Transverse colon (tissue), 4 donors: ENCODE measurements around the gene SERTAD3. TPM values are rescaled to one million over a fixed set of nuclear protein-coding genes. Genes with fewer than 3 reads are reported as not detected.
"Not testable (repeated sequence)": the region's sequence is repeated elsewhere in the genome, so short reads cannot be mapped to it uniquely, and the experiment has no call there.

Source experiments
- DNase-seq: peaks from one replicate; pipeline ENCODE4 v3.0.0-alpha.2; 2019
- H3K27ac ChIP-seq, 4 donors: fragments of 200-600 bp; sonication (generic); 2 replicates each; pipeline ENCODE4 v1.5.1; 2016 to 2018; ENCODE audit warnings: inconsistent platforms in 4 of 4
- H3K27me3 ChIP-seq: fragments of 200-600 bp; sonication (generic); 2 replicates; pipeline ENCODE4 v1.5.1; 2017; ENCODE audit warnings: inconsistent platforms
- H3K36me3 ChIP-seq, 4 donors: fragments of 200-600 bp; sonication (generic); 2 replicates each; pipeline ENCODE4 v1.5.1; 2017 to 2019; ENCODE audit warnings: inconsistent platforms in 4 of 4
- H3K4me1 ChIP-seq, 4 donors: fragments of 200-600 bp; sonication (generic); 2 replicates each; pipeline ENCODE4 v1.5.1; 2017 to 2020; ENCODE audit warnings: inconsistent platforms in 4 of 4
- H3K4me3 ChIP-seq, 4 donors: fragments of 200-600 bp; sonication (generic); 1 replicate in 1 of 4; 2 replicates in 3 of 4; pipeline versions ENCODE4 v1.5.1 to v1.6.1; 2017 to 2019; ENCODE audit warnings: inconsistent platforms in 4 of 4
- H3K9me3 ChIP-seq, 2 donors: fragments of 200-600 bp; sonication (generic); 2 replicates each; pipeline ENCODE4 v1.5.1; 2017 to 2019; ENCODE audit warnings: inconsistent platforms in 2 of 2
- CTCF ChIP-seq, 5 experiments: fragments of 200-600 bp in 3 of 5; fragments of 450-650 bp in 2 of 5; sonication (generic) in 3 of 5; IDR thresholded peaks; 1 replicate in 2 of 5; 2 replicates in 3 of 5; pipeline ENCODE4 v1.5.1; 2016 to 2017; ENCODE audit warnings: antibody characterized with exemption in 5 of 5, inconsistent platforms in 3 of 5, mild to moderate bottlenecking in 2 of 5, moderate library complexity in 1 of 5
- EP300 ChIP-seq: sonication (generic); formaldehyde crosslinking; IDR thresholded peaks from one replicate; pipeline ENCODE4 v1.6.1; 2017; ENCODE audit warnings: antibody characterized with exemption, low read depth
- POLR2A ChIP-seq: fragments of 450-650 bp; IDR thresholded peaks from one replicate; pipeline ENCODE4 v1.6.1; 2016; ENCODE audit warnings: antibody characterized with exemption, mild to moderate bottlenecking, moderate library complexity
- POLR2AphosphoS5 ChIP-seq, 3 donors: sonication (generic); formaldehyde crosslinking; IDR thresholded peaks; one replicate each; pipeline ENCODE4 v1.6.1; 2016; ENCODE audit warnings: antibody characterized with exemption in 3 of 3
- WGBS, 2 donors: methylation state at CpG; one replicate each; pipeline ENCODE4 v1.1.5; 2018; ENCODE audit warnings: low coverage in 1 of 2; 5-methylcytosine and 5-hydroxymethylcytosine counted together
- in situ Hi-C, 4 donors: fragments of 200-750 bp; cut with MboI; loops; one replicate each; pipeline versions ENCODE4 v1.15.0 to v1.15.1; 2017; ENCODE audit warnings: low sequenced_read_pairs in 3 of 4, low pct_ligation_motif_present in 1 of 4, low pct_unique_long_range_greater_than_20kb in 1 of 4
- intact Hi-C: fragments of 100-400 bp; cut with DNase I; formaldehyde crosslinking; loops from one replicate; pipeline ENCODE4 v1.15.1; 2023; ENCODE audit warnings: low total_unique reads
- total RNA-seq, 4 donors: library from RNA; depleted of rRNA; stranded (reverse); fragments of >200 nt; gene quantifications; one replicate each; pipeline ENCODE4 v1.1.0, GENCODE V29; 2016

The SERTAD3 gene
- total RNA-seq, 4 donors from 2014 or later = 14.1 to 31.0 (median 22.2) TPM

GRCh38 chr19:40465025-40465556 is 21.0 kb upstream of the SERTAD3 start:
- Histone ChIP-seq H3K9me3 (no peaks in the 10 kb centered on the region), H3K27ac (peak overlapping the region; percentile 93 to 95 (median 95)), H3K4me1 (peaks cover 15 to 33% (median 30%) of the 10 kb centered on the region in 4 donors), H3K4me3 (peak overlapping the region; percentile 48 to 80 (median 68)), H3K36me3 (no peaks in the 10 kb centered on the region), H3K27me3 (peaks cover 10% of the 10 kb centered on the region)
- WGBS, 2 donors = 13% methylated on average over 11 of the region's 11 CpGs; no CpG with 5 or more reads in 1 of the 2 donors
- DNase-seq = peak; percentile 63
- in situ Hi-C loops (no loop called here), intact Hi-C loops (no loop called here)
- no peak for TF ChIP-seq EP300
- TF ChIP-seq POLR2AphosphoS5 (IDR thresholded peaks at IDR 0.05) = no peak
- TF ChIP-seq CTCF (IDR thresholded peaks at IDR 0.05) = no peak
- no peak for TF ChIP-seq POLR2A

GRCh38 chr19:40464059-40465024 is 20.2 kb upstream of the SERTAD3 start:
- peaks cover 10% of the 10 kb centered on the region for H3K27me3 ChIP-seq
- H3K4me1 ChIP-seq = peaks cover 15 to 33% (median 30%) of the 10 kb centered on the region in 4 donors
- peak overlapping the region in 3 of 4 donors; percentile 57 to 80 (median 79) for H3K4me3 ChIP-seq
- in situ Hi-C loops (no loop called here), intact Hi-C loops (no loop called here)
- no peaks in the 10 kb centered on the region for H3K9me3 ChIP-seq
- H3K36me3 ChIP-seq = no peaks in the 10 kb centered on the region
- peak; percentile 83 to 97 (median 91) for TF ChIP-seq CTCF (IDR thresholded peaks at IDR 0.05)
- no peak for TF ChIP-seq POLR2A
- TF ChIP-seq EP300 = no peak
- peak in 1 of 3 donors; percentile 24 for TF ChIP-seq POLR2AphosphoS5 (IDR thresholded peaks at IDR 0.05)
- H3K27ac ChIP-seq = peak overlapping the region; percentile 93 to 95 (median 95)
- peak; percentile 93 for DNase-seq
- 19 to 43% methylated on average over 4 to 10 of the region's 11 CpGs for WGBS, 2 donors

- Histone ChIP-seq H3K4me1 (peaks cover 15 to 33% (median 30%) of the 10 kb centered on the region in 4 donors), H3K27ac (peak overlapping the region; percentile 93 to 95 (median 95)), H3K27me3 (peaks cover 10% of the 10 kb centered on the region)
- in situ Hi-C loops, DNase-seq, H3K4me3 ChIP-seq, H3K36me3 ChIP-seq, H3K9me3 ChIP-seq, intact Hi-C loops: not testable (repeated sequence)
- 69 to 72% methylated on average over 7 to 12 of the region's 12 CpGs for WGBS, 2 donors
Measured at GRCh38 chr19:40463587-40464037, 19.5 kb upstream of the SERTAD3 start.

- in situ Hi-C loops = no loop called here
- H3K4me1 ChIP-seq = peaks cover 10 to 26% (median 25%) of the 10 kb centered on the region in 4 donors
Measured at GRCh38 chr19:40461669-40462221, 17.6 kb upstream of the SERTAD3 start.

More at GRCh38 chr19:40461669-40462221, 17.6 kb upstream of the SERTAD3 start:
- Histone ChIP-seq H3K27ac (peak overlapping the region; percentile 1 to 30 (median 16)), H3K9me3 (no peaks in the 10 kb centered on the region), H3K27me3 (no peaks in the 10 kb centered on the region), H3K36me3 (peaks cover 0 to 6% (median 3%) of the 10 kb centered on the region in 4 donors), H3K4me3 (no peak overlapping the region)
- DNase-seq = peak; percentile 43
- intact Hi-C loops = no loop called here
- TF ChIP-seq CTCF (IDR thresholded peaks at IDR 0.05) (no peak), POLR2AphosphoS5 (IDR thresholded peaks at IDR 0.05) (no peak), POLR2A (no peak), EP300 (no peak)
- WGBS, 2 donors = 60% methylated on average over 7 of the region's 7 CpGs; no CpG with 5 or more reads in 1 of the 2 donors
